Inferior parietal cortex (tissue), 1 donor: ENCODE measurements around the gene ZNF281.
A peak's percentile ranks its signal among the peaks of the same experiment; 100 is the strongest.

Source experiments
- DNase-seq: peaks from one replicate; pipeline ENCODE4 v3.0.0-alpha.2; 2016; ENCODE audit errors: extremely low spot score

Gene ZNF281

GRCh38 chr1:200388791-200389190 is 21.0 kb downstream of the ZNF281 start:
- DNase-seq, result no peak

DNA sequence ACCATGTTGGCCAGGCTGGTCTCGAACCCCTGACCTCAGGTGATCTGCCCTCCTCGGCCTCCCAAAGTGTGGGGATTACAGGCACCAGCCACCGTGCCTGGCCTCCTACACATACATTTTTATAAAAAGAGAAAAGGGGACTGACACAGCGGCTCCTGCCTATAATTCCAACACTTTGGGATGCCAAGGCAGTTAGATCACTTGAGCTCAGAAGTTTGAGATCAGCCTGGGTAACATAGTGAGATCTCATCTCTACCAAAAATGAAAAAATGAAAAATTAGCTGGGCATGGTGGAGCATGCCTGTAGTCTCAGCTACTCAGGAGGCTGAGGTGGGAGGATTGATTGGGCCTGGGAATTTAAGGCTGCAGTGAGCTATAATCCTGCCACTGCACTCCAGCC is 23.4 kb downstream of the ZNF281 start:
- no peak for DNase-seq

GRCh38 chr1:200384818-200385390 is 24.9 kb downstream of the ZNF281 start:
- no peak for DNase-seq

GRCh38 chr1:200381256-200381984 is 28.4 kb downstream of the ZNF281 start:
- DNase-seq, result no peak

DNA sequence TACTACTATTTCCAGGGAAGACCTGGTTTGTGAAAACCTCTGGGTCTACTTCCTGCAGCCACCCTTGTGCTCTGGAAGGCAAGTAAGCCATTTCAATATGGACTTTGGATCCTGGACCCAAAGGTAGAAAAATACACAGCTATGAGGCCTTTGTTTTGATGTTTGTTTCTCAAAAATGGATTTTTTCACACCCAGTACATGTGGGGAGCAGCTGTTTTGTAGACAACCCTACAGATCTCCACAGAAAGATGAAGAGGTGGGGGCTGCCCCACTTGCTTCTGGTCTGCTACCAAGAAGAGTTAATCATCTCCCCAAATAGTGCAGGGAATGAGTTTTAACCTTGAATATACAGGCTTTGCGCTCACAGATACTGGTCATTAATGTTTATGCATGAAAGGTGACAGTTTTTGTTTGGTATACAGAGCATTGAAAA is 29.2 kb downstream of the ZNF281 start:
- DNase-seq, result no peak

DNA sequence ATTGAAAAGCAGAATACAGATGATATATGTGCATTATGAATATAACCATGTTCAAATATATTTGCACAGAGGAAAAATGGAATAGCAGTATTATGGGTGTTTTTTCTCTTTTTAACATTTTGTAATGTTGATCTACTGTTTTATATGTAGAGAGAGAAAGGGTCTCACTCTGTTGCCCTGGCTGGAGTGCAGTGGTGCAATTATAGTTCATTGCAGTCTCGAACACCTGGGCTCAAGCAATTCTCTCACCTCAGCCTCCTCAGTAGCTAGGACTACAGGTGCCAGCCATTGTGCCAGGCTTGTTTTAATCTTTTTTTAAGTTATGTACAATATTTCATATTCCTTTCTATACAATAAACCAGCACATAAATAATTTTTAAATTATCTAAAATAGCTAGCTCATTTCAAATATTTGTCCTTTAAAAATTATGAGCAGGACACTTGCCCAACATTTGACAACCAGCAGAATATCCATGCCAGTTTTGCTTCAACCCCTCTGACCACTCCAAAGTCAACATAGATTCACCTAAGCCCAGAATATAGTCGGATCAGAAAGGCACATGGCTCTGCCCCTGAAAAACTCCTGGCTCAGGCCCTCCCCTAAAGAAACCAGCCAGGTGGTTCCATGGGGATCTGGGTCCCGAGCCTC is 29.8 kb downstream of the ZNF281 start:
- DNase-seq, result no peak

DNA sequence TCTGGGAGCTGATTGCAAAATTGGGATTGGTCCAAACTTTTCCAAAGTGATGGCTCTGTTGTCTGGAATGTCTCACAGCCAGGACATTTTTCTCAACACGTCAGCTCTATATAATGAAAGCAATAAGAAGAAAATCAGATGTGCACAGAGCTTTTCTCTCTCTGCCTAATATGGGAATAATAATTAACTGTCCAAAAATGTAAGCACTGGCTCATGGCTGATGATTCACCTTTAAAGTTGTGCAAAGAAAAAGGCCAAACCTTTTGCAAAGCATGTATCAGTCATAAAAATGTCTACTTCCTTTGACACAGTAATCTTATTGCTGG is 30.4 kb downstream of the ZNF281 start:
- DNase-seq, result no peak

DNA sequence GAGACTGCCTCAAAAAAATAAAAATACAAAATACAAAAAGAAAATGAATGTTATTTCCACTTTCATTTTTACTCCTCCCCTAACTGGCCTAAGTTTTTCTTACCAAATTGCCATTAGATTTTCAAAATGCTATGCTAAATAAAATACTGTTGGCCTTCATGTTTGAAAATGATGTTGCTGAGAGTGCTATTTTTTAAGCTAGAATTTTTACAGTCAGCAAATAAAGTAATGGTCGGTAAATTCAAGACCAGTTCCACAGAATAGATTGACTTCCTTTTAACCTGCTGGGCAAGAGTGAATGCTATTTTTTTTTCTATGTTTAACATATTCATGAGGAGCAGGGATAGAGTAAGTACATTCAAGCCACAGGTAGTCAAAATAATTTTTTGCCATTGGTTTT is 31.7 kb downstream of the ZNF281 start:
- DNase-seq, result no peak

GRCh38 chr1:200376528-200376927 is 33.3 kb downstream of the ZNF281 start:
- DNase-seq, result no peak

DNA sequence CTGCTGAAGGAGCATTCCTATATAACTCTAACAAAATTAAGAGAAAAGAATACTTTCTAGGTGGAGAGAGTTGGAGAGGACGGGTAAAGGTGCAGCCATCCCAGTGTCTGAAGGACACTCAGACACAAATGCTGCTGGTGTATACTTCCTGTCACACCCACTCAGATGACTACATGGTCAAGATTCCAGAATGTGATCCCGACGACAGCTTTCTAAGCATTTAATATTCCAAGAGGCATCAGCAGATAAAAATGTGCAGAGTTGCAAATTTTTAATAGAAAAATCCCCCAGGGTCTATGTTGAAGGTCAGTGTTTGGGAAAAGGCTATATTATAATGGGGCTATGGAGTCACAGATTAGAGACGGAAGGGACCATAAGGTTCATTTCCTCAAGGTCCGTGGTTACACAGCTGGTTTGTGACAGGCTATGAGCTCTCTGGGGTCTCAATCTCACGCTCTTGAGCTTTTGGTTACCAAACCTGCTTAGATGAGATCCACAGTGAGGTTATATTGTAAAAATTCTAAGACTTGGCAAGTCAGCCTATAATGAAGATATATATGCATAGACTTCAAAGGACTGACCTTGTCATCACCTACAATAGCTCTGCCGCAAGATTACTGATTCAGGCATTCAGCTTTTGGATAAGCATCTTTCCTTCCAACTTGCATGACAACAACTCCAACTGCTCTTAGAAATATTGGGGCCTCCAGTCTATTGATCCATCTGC is 35.1 kb downstream of the ZNF281 start:
- no peak for DNase-seq

- DNase-seq, result peak; percentile 83
Measured at GRCh38 chr1:200373811-200374231, 36.0 kb downstream of the ZNF281 start.

DNA sequence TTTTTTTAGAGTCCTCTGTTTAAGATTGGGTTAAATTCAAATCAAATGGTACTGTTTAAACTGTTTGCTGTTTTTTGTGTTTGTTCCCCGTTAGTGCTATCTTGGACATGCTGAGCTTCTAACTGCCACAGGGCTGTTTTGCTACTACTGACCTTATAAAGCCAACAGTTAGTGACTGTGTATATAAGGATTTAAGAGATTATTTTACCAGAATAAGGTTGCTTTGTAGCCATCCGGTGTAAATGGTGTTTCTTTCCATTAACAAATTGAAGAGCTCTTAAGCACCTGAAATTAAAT is 37.0 kb downstream of the ZNF281 start:
- DNase-seq, result no peak

GRCh38 chr1:200372095-200372884 is 37.5 kb downstream of the ZNF281 start:
- no peak for DNase-seq

GRCh38 chr1:200369706-200370105 is 40.1 kb downstream of the ZNF281 start:
- no peak for DNase-seq

DNA sequence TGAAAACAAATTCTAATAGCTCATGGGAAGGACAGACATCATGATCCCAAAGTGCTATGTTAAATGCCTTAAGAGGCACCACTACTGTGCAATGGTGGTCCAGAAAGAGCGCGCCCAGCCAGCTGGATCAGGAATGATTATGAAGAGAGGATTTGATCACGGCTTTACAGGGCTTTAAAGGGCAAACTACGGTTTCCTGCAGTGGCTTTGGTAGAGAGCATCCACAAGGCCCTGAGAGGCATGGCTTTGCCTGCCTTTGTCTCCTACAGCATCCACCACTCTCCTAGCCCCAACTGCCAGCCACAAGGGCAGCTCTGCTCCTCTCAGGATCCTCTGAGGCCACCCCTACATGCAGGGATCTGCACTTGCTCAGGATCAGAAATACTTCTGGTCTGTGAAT is 40.7 kb downstream of the ZNF281 start:
- no peak for DNase-seq

DNA sequence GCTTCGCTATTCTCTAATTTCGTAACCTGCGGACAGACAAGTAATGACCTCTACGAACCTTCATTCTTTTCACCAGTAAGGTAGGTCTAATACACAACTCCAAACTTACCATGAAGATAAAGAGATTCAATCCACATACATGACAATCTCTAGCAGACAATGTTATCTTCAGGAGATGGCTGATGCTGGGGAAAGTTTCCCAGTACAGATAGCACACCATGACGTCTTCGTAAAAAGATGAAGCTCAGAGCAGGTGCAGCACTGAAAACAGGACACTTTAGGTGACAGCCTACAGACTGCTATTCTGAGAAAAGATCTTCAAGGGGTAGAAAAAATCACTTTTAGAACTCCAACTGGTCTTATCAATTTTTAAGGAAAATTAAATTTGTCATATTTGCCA is 41.3 kb downstream of the ZNF281 start:
- DNase-seq, result no peak

- no peak for DNase-seq
Measured at GRCh38 chr1:200367841-200368534, 41.8 kb downstream of the ZNF281 start.

GRCh38 chr1:200366577-200367253 is 43.1 kb downstream of the ZNF281 start:
- DNase-seq, result no peak

GRCh38 chr1:200365897-200366426 is 43.9 kb downstream of the ZNF281 start:
- DNase-seq, result no peak

DNA sequence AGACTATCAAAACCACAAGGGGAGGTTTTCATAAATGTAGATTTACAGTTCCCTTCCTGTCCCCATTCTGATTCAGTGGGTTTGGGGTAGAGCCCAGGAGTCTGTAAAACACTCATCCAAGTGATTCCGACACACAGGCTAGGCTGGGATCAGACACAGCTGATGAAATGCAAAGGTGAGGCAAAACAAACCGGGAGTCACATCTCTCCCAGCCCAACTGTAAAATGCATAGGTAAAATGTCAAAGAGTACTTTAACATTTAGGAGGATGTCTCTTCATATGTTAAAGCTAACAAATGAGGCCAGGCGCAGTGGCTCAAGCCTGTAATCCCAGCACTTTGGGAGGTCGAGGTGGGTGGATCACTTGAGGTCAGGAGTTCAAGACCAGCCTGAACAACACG is 45.0 kb downstream of the ZNF281 start:
- no peak for DNase-seq
